HG02852 (cell line): ENCODE measurements around the gene CACNA1B.

ENCODE experiments used
- ATAC-seq: cut with Tn5 transposase; IDR thresholded peaks from one replicate; pipeline ENCODE4 v1.9.1; 2021; ENCODE audit warnings: mild to moderate bottlenecking, moderate library complexity; ENCODE audit not compliant: unreplicated experiment

The CACNA1B gene

DNA sequence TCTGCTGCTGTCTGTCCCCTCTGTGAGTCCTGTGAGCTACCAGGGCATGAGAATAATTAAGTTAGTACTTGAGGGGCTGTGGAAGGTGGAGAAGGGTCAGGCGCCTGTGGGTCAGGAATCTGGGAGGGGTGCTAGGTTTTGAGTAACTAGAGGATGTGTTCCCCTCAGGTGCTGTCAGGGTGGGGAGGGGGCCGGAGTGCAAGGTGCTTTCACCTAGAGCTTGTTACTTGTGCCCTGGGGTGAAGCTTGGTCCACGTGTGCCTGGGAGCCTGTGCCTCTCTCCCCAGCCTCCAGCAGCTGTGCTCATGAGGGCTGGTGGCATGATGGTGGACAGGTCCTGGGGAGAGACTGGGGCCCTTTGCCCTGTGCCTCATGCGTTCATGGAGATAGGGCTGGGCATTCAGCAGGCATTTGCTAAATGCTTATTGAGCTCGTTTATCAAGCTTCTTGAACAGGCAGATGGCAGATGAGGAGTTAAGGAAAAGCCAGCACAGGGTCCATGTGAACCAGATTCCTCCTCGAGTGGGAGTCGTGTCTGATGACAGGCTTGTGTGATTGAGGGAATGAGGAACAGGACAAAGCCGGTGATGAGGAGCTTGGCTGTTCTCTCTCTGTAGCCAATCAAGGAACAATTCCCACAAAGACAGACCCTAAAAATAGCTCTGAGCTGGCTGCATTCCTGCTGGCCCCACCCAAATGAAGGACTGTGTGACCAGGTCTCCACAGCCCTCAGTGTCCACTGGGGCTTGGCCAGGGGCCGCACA is 40.9 kb downstream of the CACNA1B start:
- no peak for ATAC-seq

DNA sequence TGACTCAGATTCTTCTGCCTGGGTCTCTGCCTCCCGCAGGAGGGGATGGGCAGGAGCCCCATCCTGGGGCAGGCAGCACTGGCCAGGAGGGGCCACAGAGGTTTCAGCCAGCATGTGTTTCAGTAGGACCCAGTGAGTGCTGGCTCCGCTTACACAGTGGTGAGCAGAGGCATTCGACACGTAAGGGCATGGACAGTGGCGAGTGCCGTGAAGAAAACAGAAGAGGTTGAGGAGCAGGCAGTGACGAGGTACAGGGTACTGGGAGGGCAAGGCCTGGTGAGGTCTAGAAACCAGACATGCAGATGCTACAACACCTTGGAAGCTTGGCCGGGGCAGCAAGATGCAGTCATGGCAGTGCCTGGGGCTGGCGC is 41.5 kb downstream of the CACNA1B start:
- no peak for ATAC-seq

DNA sequence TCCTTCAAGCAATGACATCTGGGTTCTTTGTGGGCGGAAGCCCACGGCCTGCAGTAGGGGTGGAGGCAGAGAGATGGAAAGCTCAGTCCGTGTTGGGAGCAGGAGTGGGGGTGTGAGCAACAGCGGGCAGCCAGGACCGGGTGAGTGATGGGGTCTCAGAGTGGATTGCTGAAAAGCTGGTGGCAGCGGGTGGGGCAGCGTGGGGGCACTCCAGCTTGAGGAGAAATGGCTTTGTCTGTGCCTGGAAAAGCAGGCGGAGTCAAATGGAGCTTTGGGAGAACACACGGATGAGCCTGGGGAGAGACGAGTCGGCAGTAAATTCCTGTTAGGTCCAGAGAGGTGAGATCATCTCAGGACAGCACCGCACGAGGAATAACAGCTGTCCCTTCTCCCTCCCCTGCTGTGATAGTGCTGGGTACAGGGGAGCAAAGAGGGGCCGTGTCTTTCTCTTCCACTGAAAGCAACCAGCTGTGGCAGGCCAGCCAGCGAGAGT is 42.1 kb downstream of the CACNA1B start:
- ATAC-seq = no peak

DNA sequence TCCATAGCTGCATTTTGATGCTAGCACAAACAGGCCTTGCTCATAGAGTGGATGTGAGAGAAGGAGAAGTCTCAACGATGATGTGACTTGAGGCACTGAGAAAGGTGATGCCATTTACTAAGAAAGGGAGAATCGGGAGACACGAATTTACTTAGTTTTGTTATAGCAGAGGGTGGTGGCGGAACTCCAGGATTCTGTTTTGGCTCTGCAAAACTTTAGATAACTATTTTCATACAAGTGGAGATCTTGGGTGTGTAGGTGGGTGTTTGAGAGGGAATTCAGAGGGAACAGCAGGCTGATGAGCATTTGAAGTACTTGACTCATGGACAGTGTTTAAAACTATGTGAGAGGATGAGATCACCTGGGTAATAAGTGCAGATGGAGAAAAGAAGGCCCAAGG is 43.2 kb downstream of the CACNA1B start:
- ATAC-seq = no peak

DNA sequence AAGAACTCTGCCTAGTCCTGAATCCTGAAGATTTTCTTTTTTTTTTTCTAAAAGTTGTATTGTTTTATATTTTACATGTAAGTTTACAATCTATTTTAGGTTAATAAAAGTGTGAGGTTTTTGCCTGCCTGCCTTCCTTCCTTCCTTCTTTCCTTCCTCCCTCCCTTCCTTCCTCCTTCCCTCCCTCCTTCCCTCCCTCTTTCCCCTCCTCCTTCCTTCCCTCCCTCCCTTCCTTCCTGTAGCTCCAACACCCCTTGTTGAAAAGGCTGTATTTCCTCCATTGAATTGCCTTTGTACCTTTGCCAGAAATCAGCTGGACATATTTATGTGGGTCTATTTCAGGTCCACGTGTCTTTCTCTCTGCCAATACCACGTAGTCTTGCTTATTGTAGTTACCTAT is 46.6 kb downstream of the CACNA1B start:
- no peak for ATAC-seq

DNA sequence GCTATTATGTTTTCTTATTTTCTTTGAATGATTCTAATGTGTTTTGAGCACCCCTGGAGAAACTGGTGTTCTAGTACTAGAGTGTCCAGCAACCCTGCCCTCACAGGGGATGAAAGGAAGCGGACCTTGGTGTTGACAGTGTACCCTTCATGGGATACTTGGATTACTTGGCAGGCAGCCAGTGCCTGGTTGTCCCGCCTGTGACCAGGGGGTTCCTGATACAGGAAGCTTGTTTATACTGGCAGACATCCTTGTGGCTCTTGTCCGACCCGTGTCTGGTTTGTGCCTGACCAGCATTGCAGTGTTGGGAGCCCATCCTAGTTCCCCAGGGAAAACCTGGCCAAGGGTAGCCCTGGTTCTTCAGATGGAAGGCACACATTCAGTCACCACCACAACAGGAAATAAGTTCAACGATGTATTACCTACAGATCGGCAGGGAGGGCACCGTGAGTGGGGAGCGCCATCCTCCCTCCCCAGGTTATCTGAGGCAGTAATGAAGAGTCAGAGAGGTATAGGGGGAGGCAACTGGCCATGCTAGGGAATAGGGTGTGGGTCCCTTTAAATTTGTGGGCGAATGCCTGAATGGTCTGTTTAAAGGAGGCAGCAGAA is 47.3 kb downstream of the CACNA1B start:
- no peak for ATAC-seq

DNA sequence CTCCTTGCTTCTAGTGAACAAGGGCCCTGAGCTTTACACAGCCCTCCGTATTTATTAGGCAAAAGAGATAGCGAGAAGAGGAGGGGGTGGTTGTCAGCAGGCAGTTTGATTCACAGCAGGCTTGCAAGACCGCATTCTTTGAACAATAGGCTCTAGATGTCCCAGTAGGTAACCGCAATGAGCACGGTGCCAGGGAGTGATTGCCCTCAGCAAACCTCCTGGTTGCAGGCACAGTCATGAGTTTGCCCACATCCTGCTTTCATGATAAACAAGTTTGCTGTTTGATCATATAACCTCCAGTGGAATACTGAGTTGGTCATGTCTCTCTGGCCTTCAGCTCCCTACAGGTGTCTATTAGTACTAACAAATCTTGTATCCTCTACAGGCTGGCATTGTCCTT is 66.1 kb downstream of the CACNA1B start:
- ATAC-seq = no peak

DNA sequence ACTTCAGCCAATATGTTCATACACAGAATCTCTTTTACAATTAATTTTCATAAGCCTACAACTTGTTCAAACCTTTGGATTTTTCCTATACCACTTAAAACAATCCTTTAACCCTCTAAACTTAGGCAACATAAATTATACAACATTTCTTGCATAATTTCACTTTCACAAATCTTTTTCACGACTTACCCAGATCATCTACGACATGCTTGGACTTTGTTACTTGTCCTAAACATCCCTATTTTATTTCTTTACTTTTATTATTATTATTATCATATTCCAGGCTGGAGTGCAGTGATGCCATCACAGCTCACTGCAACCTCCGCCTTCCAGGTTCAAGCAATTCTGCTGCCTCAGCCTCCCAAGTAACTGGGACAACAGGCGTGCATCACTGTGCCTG is 68.0 kb downstream of the CACNA1B start:
- ATAC-seq = no peak

DNA sequence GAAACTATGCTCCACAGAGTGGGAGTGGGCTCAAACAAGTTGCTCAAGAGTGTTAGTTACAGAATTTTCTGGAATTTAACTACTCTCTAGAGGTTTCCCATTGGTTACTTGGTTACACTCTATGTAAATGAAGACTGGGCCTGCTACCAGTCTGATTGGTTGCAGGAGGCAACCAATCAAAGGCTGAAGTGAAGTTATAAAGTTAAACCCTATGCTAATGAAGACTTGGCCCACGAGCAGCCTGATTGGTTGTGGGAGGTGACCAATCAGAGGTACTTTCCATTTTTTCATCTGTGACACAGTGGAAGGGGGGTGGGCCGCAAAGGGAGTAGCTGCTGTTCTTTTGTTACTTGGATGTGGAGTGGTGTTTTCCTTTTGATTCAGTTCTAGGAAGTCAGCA is 69.4 kb downstream of the CACNA1B start:
- no peak for ATAC-seq

DNA sequence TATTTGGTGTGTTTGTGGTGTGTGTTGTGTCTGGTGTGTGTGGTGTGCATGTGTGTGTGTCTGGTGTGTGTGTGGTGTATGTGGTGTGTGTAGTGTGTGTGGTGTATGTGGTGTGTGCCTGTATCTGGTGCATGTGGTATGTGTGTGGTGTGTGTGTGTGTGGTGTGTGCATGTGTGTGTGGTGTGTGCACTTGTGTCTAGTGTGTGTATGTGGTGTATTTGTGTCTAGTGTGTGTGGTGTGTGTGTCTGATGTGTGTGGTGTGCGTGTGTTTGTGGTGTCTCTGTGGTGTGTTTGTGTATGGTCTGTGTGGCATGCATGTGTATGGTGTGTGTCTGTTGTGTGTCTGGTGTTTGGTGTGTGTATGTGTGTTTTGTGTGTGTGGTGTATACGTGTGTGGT is 71.1 kb downstream of the CACNA1B start:
- no peak for ATAC-seq

DNA sequence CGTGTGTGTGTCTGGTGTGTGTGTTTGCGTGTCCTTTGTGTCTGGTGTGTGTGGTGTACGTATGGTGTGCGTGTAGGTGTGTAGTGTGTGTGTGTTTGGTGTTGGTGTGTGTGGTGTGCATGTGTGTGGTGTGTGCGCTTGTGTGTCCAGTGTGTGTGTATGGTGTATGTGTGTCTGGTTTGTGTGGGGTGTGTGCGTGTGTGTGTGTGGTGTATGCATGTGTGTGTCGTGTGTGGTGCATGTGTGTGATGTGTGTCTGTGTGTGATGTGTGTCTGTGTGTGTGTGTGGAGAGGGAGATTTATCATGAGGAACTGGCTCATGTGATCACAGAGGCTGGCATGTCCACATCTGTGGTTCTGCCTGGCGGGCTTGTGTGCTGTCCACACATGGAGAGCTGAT is 71.7 kb downstream of the CACNA1B start:
- ATAC-seq = no peak

DNA sequence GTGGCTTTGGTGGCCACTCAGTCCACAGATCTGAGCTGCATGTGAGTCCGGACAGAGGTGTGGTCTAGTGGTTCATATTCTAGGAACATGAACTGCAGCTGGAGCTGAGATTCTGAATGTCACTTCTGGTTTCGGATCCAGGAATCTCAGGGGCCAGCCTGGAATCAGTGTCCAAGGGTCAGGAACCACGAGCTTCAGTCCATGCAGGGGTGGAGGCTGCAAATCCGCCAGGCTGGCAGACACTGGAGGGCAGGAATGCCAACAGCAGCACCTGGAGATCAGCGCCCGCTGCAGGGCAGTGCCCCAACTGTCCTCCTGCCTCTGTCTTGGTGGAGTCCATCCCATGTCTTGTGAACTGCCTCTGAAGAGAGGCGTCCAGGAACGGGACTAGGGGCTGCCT is 73.5 kb downstream of the CACNA1B start:
- no peak for ATAC-seq

DNA sequence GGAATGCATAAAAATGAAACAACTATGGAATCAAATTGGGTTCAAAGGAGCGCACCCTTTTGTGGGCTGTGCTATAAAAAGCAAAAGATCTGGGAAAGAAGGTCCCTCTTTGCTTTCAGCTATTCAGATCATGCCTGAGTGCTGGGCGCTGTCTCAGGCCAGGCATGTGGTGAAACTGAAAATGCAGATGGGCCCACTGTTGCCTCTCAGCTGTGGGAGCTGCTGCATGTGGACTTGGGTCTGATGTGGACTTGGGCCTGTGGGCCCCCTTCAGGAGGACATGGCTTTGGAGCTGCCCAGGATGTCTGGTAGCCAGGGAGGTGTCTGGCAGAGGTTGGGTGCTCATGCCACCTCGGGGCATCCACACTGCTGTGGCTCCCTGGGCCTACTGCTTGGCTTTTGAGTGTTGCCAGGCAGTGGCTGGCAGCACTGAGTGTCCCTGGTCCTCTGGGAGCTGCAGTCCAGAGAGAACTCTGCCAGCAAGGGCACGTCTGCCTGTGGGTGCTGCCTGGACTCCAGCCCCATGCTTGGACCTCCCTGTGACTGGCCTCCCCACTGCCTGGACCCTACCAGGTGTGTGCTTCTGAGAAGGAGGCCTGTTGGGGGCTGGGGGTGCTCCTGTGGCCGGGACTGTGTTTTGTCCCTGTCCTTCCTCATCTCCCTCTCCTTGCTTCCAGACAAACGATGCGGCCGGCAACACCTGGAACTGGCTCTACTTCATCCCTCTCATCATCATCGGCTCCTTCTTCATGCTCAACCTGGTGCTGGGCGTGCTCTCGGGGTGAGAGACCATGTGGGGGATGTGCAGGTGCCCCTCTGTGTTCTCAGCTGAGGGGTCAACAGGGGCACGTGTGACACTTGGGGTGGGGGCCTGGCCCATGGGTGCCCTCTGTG is 74.3 kb downstream of the CACNA1B start:
- ATAC-seq = no peak

DNA sequence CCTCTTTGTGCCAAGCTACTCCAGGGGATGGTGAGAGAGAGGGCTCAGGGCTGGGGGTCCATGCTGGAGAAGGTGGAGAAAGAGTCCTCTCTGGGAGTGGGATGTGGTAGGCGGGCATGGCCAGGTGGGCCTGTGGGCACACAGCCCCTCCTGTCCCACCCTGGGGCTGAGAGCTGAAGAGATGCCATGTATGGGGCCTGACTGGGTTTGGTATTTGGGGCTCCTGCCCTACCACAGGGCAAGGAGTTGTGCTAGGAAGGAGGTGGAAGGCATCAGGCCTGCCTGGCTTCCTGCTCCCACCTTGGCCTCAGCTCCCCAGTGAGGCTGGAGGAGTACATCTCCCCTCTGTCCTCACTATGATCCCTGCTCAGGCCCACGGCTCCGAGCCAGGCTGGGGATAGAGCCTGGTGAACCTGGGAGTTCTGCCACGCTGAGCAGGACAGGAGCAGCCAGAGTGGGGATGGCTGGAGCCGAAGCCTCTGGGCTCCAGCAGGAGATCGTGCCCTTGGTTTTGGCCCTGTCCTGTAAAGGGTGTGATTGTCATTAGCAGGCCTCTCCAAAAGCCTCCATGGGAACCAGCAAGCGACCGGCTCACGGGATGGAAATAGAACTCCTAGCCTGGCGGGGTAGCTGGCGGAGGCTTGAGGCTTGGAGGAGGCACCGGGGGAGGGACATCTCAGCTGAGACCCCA is 75.5 kb downstream of the CACNA1B start:
- no peak for ATAC-seq

DNA sequence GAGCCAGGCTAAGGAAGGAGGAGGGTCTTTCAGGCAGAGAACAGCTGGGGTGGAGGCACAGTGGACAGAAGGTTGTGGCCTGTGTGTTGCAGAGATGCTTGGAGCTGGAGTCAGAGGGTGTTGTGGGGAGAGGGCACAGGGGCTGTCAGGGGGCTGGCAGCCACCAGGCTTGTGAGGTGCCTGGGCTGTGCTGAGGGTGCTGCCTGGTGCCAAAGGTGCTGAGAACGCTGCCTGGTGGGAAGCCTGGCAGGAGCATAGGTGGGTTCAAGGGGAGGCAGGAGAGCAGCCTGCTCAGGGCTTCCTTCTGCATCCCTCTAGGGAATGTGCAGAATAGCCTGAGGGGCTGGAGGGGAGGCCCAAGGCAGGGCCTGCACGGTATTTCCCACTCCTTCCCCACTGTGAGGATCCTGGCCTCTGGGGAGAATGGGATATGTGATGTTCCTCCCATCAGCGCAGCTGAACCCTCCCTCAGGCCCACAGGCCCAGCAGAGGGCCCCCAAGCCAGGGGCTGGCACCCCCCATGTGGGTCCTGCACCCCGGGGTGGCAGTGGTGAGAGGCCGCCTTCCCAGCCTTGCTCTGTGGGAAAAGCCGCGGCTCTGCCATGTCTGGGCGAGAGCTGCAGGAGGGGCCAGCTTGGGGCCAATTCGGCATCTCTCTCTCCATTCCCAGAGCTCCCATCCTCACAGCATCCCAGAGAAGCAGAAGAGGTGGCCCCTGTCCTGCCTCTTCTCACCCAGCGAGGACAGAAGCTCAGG is 76.3 kb downstream of the CACNA1B start:
- no peak for ATAC-seq

DNA sequence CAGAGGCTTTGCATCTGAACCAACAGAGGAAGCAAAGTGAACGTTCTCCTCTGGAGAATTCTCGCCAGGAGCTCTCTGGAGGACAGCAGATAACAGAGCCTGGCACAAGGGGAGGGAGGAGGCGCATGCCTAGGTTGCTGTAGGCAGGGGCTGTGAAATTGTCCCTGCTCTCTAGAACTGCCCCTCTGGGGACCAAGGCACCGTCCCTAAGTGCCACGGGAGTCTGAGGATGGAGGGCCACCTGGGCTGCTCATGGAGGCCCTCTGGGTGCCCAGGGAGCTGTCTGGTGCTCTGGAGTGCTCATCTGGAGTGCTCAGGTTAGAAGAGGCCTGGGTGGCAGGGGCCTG is 77.6 kb downstream of the CACNA1B start:
- ATAC-seq = no peak

DNA sequence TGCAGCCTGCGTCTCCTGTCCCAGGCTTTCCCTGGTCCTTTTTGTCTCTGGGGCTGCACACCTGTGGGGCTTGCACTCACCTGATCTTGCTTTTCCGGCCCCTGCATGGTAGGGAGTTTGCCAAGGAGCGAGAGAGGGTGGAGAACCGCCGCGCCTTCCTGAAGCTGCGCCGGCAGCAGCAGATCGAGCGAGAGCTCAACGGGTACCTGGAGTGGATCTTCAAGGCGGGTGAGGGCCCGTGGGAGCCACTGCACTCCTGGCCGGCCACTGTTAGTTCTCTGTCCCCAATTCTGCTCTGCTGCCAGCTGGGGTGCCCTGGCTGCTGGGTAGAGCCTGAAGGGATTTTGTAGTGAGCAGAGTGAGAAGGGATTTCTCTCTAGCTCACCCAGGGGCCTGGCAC is 78.0 kb downstream of the CACNA1B start:
- ATAC-seq = no peak

DNA sequence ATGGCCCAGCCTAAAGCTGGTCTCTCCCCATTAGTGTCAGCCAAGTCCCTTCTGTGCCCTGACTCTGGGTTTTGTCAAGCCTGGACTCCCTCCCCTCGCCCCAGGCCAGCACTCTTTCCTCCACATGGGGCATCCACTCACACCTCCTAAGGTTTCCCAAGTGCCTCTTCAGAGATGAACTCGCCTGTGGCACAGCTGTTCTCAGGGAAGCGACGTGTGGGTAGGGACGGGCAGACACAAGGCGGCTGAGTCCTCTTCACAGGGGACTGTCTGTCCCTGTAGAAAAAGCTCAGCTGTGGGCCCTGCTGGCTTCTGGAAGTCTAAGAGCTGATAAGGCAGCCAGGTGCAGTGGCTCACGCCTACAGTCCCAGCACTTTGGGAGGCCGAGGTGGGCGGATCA is 78.5 kb downstream of the CACNA1B start:
- no peak for ATAC-seq

DNA sequence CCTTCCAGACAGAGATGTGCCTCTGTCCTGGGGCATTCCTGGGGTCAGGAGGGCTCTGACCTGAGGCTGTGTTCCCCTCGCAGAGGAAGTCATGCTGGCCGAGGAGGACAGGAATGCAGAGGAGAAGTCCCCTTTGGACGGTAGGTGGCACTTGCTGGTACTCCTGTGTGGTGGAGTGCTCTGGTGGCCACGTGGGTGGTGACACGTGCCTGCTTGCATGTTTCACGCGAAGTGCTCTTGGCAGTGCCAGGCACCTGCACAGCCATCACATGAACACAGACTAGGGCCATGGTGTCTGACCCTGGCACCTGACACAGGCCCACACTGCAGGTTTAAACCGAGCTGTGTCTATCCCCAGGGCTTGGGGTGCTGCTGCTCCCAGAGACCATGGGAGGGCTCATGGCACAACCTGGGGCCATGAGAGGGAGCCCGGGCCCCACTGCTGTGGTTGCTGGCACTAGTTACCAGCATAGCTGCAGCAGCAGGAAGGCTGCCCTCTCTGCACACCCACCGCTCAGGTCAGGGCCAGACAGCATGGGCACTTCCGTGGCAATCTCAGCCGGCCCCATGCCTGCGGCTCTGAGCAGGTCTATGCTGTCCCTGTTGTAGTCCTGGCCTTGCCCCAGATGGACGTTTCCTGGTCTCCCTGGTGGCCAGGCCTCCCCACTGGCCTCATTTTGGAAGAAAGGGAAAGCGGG is 79.3 kb downstream of the CACNA1B start:
- ATAC-seq = no peak
